Ovary (tissue), 9 donors: Measurements from ENCODE around the gene HCN2. TPM values are rescaled to one million over a fixed set of nuclear protein-coding genes. Genes with fewer than 3 reads are reported as not detected.

Experiments used
- DNase-seq, 5 donors: peaks; one replicate each; pipeline ENCODE4 v3.0.0-alpha.2; 2019 to 2020
- H3K27ac ChIP-seq, 2 donors: fragments of 200-600 bp; one replicate each; pipeline versions ENCODE4 v1.5.1 to v1.8.0; 2019 to 2022
- H3K27me3 ChIP-seq: fragments of 200-600 bp; one replicate; pipeline ENCODE4 v1.8.0; 2022
- H3K36me3 ChIP-seq: fragments of 200-600 bp; sonication (generic); one replicate; pipeline ENCODE4 v1.5.1; 2019
- H3K4me1 ChIP-seq: one replicate; pipeline ENCODE4 v1.8.1; 2013; ENCODE audit warnings: mild to moderate bottlenecking, moderate library complexity; ENCODE audit not compliant: insufficient read depth
- H3K4me3 ChIP-seq: fragments of 200-600 bp; sonication (generic); one replicate; pipeline ENCODE4 v1.5.1; 2017
- H3K9me3 ChIP-seq, 2 donors: fragments of 200-600 bp in 1 of 2; sonication (generic) in 1 of 2; one replicate each; pipeline versions ENCODE4 v1.5.1 to v1.8.1; 2013 to 2019; ENCODE audit warnings: mild to moderate bottlenecking in 1 of 2, moderate library complexity in 1 of 2
- EP300 ChIP-seq: sonication (generic); formaldehyde crosslinking; IDR thresholded peaks from one replicate; pipeline ENCODE4 v1.6.1; 2017; ENCODE audit warnings: antibody characterized with exemption
- POLR2A ChIP-seq: fragments of 450-650 bp; IDR thresholded peaks from one replicate; pipeline ENCODE4 v1.6.1; 2017; ENCODE audit warnings: antibody characterized with exemption, mild to moderate bottlenecking, moderate library complexity
- WGBS, 3 donors: extraction: QIAGEN DNeasy Blood & Tissue Kit in 1 of 3; methylation state at CpG; one replicate each; pipeline versions ENCODE4 v1.1.5 to v1.1.7; 2013 to 2017; 5-methylcytosine and 5-hydroxymethylcytosine counted together
- intact Hi-C, 4 donors: fragments of 100-400 bp; cut with DNase I; formaldehyde crosslinking; loops; one replicate each; pipeline versions ENCODE4 v1.11.0 to v1.15.1; 2022 to 2023
- polyA plus RNA-seq, 2 donors: library from polyadenylated mRNA; stranded (reverse); fragments of 200-250 nt in 1 of 2; fragments of 350-450 nt in 1 of 2; fragmentation: Illumina TruSeq in 1 of 2; extraction: RNeasy Lipid Tissue Mini Kit (QIAGEN cat#74804) in 1 of 2; gene quantifications; one replicate each; pipeline ENCODE4 v1.2.3, GENCODE V29; 2013 to 2014
- total RNA-seq, 7 donors: library from RNA; depleted of rRNA in 2 of 7; stranded (reverse); fragments of >200 nt in 2 of 7; fragmentation: NEBNext Ultra II Directional in 3 of 7; extraction: Animal tissue kit (Norgen Biotek cat#: 25700) in 3 of 7; gene quantifications; one replicate each; pipeline versions ENCODE4 v1.1.0 to v1.2.4, GENCODE V29; 2016 to 2023
- TF ChIP-seq, protein P1 (sequence below), 3 donors: fragments of 450-650 bp in 2 of 3; fragments of 200-600 bp in 1 of 3; IDR thresholded peaks; one replicate each; pipeline versions ENCODE4 v1.5.1 to v1.8.0; 2016 to 2022; ENCODE audit warnings: antibody characterized with exemption in 3 of 3, mild to moderate bottlenecking in 1 of 3
- donor health status: DM: no; HTN: no; CAD: no; lungs with moderate emphysema.
- donor health status: DM: no; HTN: no; CAD: no.
- donor health status: Bipolar disorder and iron deficiency.
- donor health status: DM: yes; HTN: yes; CAD: no.
- donor health status: DM: no; HTN: no; CAD: no.
- donor health status: DM: yes; HTN: yes; CAD: no.

HCN2 gene
- total and polyA plus RNA-seq, 9 donors, result 0.07 to 0.23 (median 0.12) TPM; not detected in 5

DNA sequence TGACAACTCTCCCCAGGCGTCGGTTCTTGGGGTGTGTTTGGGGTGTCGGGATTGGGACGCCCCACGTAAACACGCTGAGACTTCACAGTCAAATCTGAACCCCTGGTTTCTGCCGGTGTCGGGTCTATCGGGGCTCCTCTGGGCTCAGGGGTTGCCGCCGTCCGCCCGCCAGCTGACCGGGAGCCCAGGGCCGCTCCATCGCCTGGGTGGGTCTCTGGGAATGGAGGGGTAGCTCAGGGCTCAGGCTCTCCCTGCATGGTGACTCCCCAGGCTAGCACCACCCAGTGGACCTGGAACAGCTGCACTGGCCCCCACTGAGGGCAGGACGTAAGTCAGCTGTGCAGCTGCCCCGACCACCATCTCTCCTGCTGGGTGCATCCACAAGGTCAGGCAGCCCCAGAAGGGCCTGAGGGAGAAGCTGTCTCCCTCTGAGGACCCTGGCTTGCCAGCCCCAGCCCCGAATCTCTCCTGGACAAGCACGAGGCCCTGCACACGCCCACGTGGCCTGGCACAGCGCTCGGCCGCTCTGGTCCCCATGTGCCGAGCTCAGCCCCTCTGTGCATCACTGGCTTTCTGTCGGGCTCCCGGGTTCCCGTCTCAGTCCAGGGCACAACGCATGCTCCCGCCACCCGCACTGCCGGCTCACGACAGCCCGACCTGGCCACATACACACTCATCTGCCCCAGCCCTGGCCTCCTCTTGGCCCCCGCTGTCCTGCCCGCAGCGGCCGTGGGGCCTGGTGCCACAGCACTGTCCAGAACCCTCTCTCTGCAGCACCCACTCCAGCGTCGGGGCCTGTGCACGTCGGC is 67.3 kb downstream of the HCN2 start:
- intact Hi-C loops, result no loop called here
- Histone ChIP-seq H3K9me3 (no peaks in the 10 kb centered on the region), H3K27me3 (no peaks in the 10 kb centered on the region), H3K4me1 (peaks cover 27% of the 10 kb centered on the region), H3K27ac (no peak overlapping the region), H3K4me3 (no peak overlapping the region), H3K36me3 (no peaks in the 10 kb centered on the region)
- WGBS, 3 donors, result 68 to 79% (median 72%) methylated on average over 43 of the region's 43 CpGs
- DNase-seq, result no peak
- TF ChIP-seq POLR2A (no peak), EP300 (no peak)
- TF ChIP-seq, protein P1, sequence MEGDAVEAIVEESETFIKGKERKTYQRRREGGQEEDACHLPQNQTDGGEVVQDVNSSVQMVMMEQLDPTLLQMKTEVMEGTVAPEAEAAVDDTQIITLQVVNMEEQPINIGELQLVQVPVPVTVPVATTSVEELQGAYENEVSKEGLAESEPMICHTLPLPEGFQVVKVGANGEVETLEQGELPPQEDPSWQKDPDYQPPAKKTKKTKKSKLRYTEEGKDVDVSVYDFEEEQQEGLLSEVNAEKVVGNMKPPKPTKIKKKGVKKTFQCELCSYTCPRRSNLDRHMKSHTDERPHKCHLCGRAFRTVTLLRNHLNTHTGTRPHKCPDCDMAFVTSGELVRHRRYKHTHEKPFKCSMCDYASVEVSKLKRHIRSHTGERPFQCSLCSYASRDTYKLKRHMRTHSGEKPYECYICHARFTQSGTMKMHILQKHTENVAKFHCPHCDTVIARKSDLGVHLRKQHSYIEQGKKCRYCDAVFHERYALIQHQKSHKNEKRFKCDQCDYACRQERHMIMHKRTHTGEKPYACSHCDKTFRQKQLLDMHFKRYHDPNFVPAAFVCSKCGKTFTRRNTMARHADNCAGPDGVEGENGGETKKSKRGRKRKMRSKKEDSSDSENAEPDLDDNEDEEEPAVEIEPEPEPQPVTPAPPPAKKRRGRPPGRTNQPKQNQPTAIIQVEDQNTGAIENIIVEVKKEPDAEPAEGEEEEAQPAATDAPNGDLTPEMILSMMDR (IDR thresholded peaks at IDR 0.05), result no peak

DNA sequence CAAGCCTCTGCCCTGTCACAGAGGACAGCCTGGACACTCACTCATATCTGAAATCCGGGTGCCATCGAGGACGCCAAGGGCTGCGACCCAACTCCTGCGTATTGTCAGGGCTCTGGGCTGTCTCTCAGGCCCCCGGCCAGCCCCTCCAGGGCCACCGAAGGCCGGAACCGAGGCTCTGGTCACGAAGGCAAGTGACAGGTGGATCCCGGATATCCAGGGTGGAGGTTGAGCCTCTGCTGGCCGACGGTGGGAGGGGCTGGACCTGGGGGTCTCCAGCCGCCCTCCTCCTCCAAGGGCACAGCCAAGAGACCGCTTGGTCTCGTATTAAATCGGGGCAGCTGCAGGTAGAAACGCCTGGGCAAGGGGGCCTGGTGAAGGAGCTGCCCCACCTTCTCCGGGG is 67.9 kb downstream of the HCN2 start:
- peaks cover 27% of the 10 kb centered on the region for H3K4me1 ChIP-seq

DNA sequence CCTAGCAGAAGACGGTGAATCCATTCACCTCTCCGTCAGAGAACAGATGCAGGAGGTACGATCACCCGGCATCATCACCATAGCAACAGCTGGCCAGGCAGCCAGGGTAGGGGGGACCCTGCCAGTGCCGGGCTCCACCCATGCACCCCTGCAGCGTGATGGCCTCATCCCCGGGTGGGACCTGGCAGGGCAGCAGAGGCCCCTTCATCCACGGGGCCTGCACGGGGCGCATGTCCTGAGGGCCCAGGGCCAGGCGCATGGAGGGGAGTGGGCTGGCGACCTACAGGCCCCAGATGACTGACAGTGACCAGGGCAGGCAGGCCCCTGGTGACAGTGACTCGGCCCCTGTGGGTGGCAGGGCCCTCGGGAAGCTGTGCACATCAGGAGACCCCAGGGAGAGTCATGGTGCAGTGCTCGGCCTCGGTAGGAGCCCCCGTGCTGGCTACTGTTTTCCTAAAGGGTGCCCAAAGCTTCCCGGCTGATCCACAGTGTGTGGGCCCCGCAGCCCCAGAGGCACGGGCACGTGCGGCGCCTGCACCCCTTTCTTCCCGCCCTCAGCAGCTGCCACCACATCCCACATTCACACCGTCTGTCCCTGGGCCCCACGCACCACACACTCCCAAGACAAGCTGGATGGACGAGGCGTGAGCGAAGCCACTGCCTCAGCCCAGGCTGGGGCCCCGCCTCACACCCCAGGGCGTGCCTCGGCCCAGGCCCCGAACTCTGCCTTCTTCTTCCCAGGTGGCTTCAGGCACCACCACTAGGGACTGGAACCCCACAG is 68.6 kb downstream of the HCN2 start:
- 77 to 83% (median 81%) methylated on average over 32 to 33 of the region's 33 CpGs for WGBS, 3 donors
- peaks cover 27% of the 10 kb centered on the region for H3K4me1 ChIP-seq
- DNase-seq, result no peak

More for the DNA sequence above, 67.9 kb downstream of the HCN2 start:
- no peaks in the 10 kb centered on the region for H3K36me3 ChIP-seq
- no peak for DNase-seq
- WGBS, 3 donors, result 73 to 81% (median 76%) methylated on average over 17 to 19 of the region's 19 CpGs
- H3K4me3 ChIP-seq, result no peak overlapping the region
- no peaks in the 10 kb centered on the region for H3K9me3 ChIP-seq
- H3K27me3 ChIP-seq, result no peaks in the 10 kb centered on the region
- TF ChIP-seq, protein P1 (IDR thresholded peaks at IDR 0.05), result no peak
- no peak for TF ChIP-seq POLR2A
- TF ChIP-seq EP300, result no peak
- intact Hi-C loops, result no loop called here
- H3K27ac ChIP-seq, result no peak overlapping the region

More for the DNA sequence above, 68.6 kb downstream of the HCN2 start:
- Histone ChIP-seq H3K36me3 (no peaks in the 10 kb centered on the region), H3K9me3 (no peaks in the 10 kb centered on the region), H3K4me3 (no peak overlapping the region), H3K27ac (no peak overlapping the region), H3K27me3 (no peaks in the 10 kb centered on the region)
- TF ChIP-seq, protein P1 (IDR thresholded peaks at IDR 0.05), result no peak
- TF ChIP-seq EP300 (no peak), POLR2A (no peak)
- intact Hi-C loops, result no loop called here
